OCI-LY3 (cell line): ENCODE results near the gene CAMK2A.

Source experiments
- H2AFZ ChIP-seq: fragments of 200-600, 300-600 bp; shearing (Covaris generic); 2 replicates; pipeline ENCODE4 v1.6.0; 2014; ENCODE audit warnings: antibody characterized with exemption, low read depth, low read length
- H3K27ac ChIP-seq: fragments of 200-600, 300-600 bp; sonication (generic); 2 replicates; pipeline ENCODE4 v1.5.1; 2014; ENCODE audit warnings: mild to moderate bottlenecking, low read length, moderate library complexity, mixed read lengths
- H3K27me3 ChIP-seq: fragments of 200-600, 300-600 bp; sonication (generic); 2 replicates; pipeline ENCODE4 v1.6.1; 2014; ENCODE audit warnings: low read depth, low read length, mixed read lengths
- H3K36me3 ChIP-seq: fragments of 200-600, 300-600 bp; sonication (generic); replicated peaks from 2 replicates; pipeline ENCODE3; 2014; ENCODE audit warnings: low read depth, low read length, mixed read lengths
- H3K4me1 ChIP-seq: fragments of 300-600, 200-600 bp; sonication (generic); 2 replicates; pipeline ENCODE4 v1.6.1; 2014; ENCODE audit warnings: low read length, mixed read lengths
- H3K4me2 ChIP-seq: fragments of 200-600, 300-600 bp; sonication (generic); 2 replicates; pipeline ENCODE4 v1.6.1; 2014; ENCODE audit warnings: low read length, mixed read lengths
- H3K4me3 ChIP-seq: fragments of 300-600, 200-600 bp; sonication (generic); 2 replicates; pipeline ENCODE4 v1.5.1; 2014; ENCODE audit warnings: antibody characterized with exemption, mild to moderate bottlenecking, low read length, moderate library complexity
- H3K79me2 ChIP-seq: fragments of 300-600, 200-600 bp; shearing (Covaris generic); 2 replicates; pipeline ENCODE4 v1.6.1; 2014; ENCODE audit warnings: mild to moderate bottlenecking, low read length, mixed read lengths
- H3K9ac ChIP-seq: fragments of 300-600, 200-600 bp; shearing (Covaris generic); 2 replicates; pipeline ENCODE4 v1.6.0; 2014; ENCODE audit warnings: mild to moderate bottlenecking, low read length, moderate library complexity
- H3K9me3 ChIP-seq: fragments of 200-600, 300-600 bp; shearing (Covaris generic); 2 replicates; pipeline ENCODE4 v1.6.1; 2014; ENCODE audit warnings: low read length, mixed read lengths; ENCODE audit not compliant: insufficient read depth
- H4K20me1 ChIP-seq: fragments of 200-600, 300-600 bp; sonication (generic); 2 replicates; pipeline ENCODE4 v1.6.1; 2016; ENCODE audit warnings: low read length, mixed read lengths; ENCODE audit not compliant: insufficient read depth
- EZH2phosphoT487 ChIP-seq: fragments of 200-600 bp; shearing (Covaris generic); IDR thresholded peaks from 2 replicates; pipeline ENCODE4 v1.6.1; 2018; ENCODE audit warnings: antibody characterized with exemption, mixed run types, low read depth
- TF ChIP-seq, protein P1 (sequence below): fragments of 200-600, 300-600 bp; sonication (generic); IDR thresholded peaks from 2 replicates; pipeline ENCODE4 v1.5.1; 2014; ENCODE audit warnings: antibody characterized with exemption, low read length, low read depth

CAMK2A gene

DNA sequence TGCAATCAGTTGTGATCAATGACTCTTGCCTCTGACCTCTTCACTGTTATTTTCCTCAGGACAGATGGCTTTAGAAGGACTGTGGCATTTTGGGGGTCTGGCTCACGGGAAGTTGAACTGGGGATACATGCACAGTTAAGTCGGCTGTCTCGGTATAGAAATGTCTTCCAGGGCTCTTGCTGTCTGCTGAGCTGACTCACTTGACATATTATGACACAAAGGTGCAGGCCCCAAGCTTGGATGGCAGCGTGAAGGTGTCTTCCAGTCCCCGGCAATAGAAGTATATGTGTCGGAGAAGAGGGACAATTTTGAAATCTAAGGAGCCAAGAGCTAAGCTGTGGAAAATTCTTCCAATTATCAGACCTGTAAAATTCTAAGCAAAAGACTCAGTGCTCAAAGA lies 22.9 kb upstream of the CAMK2A start:
- Histone ChIP-seq H3K9me3 (no peaks in the 10 kb centered on the region), H3K27me3 (peaks cover 5% of the 10 kb centered on the region; the same call in 1 of the 2 replicates), H3K27ac (no peak overlapping the region), H3K9ac (no peak overlapping the region), H2AFZ (no peak overlapping the region), H4K20me1 (no peaks in the 10 kb centered on the region), H3K4me2 (no peak overlapping the region), H3K36me3 (no peaks in the 10 kb centered on the region), H3K4me3 (no peak overlapping the region), H3K4me1 (no peaks in the 10 kb centered on the region), H3K79me2 (no peaks in the 10 kb centered on the region)
- TF ChIP-seq EZH2phosphoT487: no peak
- TF ChIP-seq, protein P1, sequence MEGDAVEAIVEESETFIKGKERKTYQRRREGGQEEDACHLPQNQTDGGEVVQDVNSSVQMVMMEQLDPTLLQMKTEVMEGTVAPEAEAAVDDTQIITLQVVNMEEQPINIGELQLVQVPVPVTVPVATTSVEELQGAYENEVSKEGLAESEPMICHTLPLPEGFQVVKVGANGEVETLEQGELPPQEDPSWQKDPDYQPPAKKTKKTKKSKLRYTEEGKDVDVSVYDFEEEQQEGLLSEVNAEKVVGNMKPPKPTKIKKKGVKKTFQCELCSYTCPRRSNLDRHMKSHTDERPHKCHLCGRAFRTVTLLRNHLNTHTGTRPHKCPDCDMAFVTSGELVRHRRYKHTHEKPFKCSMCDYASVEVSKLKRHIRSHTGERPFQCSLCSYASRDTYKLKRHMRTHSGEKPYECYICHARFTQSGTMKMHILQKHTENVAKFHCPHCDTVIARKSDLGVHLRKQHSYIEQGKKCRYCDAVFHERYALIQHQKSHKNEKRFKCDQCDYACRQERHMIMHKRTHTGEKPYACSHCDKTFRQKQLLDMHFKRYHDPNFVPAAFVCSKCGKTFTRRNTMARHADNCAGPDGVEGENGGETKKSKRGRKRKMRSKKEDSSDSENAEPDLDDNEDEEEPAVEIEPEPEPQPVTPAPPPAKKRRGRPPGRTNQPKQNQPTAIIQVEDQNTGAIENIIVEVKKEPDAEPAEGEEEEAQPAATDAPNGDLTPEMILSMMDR: no peak

DNA sequence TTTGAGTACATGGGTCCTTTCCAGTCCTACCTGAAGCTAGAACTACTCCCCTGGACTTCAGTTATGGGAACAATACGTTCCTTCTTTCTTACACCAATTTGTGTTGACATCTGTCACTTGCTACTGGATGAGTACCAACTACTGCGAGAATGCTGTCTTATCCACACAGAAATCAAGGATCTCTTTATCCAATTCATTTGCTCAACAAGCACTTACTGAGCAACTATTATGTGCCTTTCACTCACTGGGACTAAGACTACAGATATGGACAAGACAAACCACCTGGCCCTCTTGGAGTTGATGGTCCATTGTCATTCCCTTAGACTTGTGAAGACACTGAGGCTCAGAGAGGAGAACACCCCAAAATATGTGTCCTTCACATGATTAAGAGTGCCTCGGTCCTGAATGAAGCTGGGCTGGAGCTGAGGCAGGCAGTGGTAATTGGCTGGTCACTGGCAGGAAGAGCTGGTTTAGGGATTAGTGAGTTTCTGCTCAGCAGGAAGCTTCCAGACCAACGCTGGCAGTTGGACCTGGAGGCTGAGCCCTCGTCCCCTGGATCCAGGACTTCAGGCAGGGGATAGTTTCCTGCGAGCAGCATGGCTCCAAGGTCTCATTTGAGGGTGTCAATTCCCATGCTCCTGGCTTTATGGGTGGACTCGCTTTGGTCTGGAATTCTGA lies 21.6 kb upstream of the CAMK2A start:
- Histone ChIP-seq H3K36me3 (no peaks in the 10 kb centered on the region), H3K4me2 (no peak overlapping the region), H3K79me2 (no peaks in the 10 kb centered on the region), H3K27me3 (peaks cover 5% of the 10 kb centered on the region; the same call in 1 of the 2 replicates), H4K20me1 (no peaks in the 10 kb centered on the region), H3K4me1 (no peaks in the 10 kb centered on the region), H3K9me3 (no peaks in the 10 kb centered on the region), H3K9ac (no peak overlapping the region), H3K4me3 (no peak overlapping the region), H3K27ac (no peak overlapping the region), H2AFZ (no peak overlapping the region)
- no peak for TF ChIP-seq EZH2phosphoT487
- TF ChIP-seq, protein P1: no peak

DNA sequence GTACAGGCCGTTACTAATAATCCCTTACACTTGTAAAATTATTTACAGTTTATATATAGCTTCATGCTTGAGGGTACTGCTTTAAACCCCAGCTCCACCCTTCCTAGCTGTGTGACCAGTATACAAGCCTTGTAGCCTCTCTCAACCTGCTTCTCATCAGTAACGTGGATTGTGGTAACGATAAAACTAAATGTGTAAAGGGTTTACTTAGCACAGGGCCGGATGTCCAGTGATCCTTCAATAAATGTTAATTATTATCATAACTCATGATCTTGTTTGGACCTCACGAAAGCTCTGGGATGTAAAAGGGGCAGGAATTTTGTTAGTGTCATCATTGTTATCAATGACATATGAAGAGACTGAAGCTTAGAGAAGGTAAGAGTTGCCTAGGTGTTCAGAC lies 20.7 kb upstream of the CAMK2A start:
- Histone ChIP-seq H2AFZ (no peak overlapping the region), H3K9me3 (no peaks in the 10 kb centered on the region), H3K27me3 (peaks cover 5% of the 10 kb centered on the region; the same call in 1 of the 2 replicates), H3K4me2 (no peak overlapping the region), H3K4me1 (no peaks in the 10 kb centered on the region), H3K4me3 (no peak overlapping the region), H4K20me1 (no peaks in the 10 kb centered on the region), H3K79me2 (no peaks in the 10 kb centered on the region), H3K27ac (no peak overlapping the region), H3K9ac (no peak overlapping the region), H3K36me3 (no peaks in the 10 kb centered on the region)
- TF ChIP-seq, protein P1: no peak
- TF ChIP-seq EZH2phosphoT487: no peak

DNA sequence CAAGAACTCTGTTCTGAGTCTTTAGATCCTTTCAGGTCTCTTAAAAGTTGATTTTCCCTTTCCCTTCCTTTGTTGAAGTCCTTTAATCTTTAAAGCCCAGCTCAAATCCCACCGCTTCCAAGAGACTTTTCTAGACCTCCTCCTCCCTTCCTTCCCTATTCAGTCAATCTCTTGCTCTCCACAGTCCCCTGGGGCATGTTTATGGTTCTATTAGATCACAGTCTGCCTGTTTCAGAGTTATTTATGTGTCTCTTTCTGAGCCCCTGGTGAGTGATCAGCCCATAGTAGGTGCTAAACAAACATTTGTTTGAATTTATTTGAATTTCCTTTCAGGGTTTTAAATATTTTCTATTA lies 20.3 kb upstream of the CAMK2A start:
- H3K9me3 ChIP-seq: no peaks in the 10 kb centered on the region
- no peaks in the 10 kb centered on the region for H3K79me2 ChIP-seq
- no peak overlapping the region for H3K27ac ChIP-seq
- no peaks in the 10 kb centered on the region for H3K36me3 ChIP-seq
- H3K4me1 ChIP-seq: no peaks in the 10 kb centered on the region
- H3K4me2 ChIP-seq: no peak overlapping the region
- no peaks in the 10 kb centered on the region for H4K20me1 ChIP-seq
- H3K4me3 ChIP-seq: no peak overlapping the region
- H3K27me3 ChIP-seq: peaks cover 5% of the 10 kb centered on the region; the same call in 1 of the 2 replicates
- H3K9ac ChIP-seq: no peak overlapping the region
- TF ChIP-seq, protein P1: no peak
- TF ChIP-seq EZH2phosphoT487: no peak
- H2AFZ ChIP-seq: no peak overlapping the region
